ENCODE measurements around the gene ELFN2.

GRCh38 chr22:37474447-37475090 is 47.3 kb upstream of the ELFN2 start:
- TF ChIP-seq POLR2A (IDR thresholded peaks at IDR 0.05) = no peak
- TF ChIP-seq, protein P1, sequence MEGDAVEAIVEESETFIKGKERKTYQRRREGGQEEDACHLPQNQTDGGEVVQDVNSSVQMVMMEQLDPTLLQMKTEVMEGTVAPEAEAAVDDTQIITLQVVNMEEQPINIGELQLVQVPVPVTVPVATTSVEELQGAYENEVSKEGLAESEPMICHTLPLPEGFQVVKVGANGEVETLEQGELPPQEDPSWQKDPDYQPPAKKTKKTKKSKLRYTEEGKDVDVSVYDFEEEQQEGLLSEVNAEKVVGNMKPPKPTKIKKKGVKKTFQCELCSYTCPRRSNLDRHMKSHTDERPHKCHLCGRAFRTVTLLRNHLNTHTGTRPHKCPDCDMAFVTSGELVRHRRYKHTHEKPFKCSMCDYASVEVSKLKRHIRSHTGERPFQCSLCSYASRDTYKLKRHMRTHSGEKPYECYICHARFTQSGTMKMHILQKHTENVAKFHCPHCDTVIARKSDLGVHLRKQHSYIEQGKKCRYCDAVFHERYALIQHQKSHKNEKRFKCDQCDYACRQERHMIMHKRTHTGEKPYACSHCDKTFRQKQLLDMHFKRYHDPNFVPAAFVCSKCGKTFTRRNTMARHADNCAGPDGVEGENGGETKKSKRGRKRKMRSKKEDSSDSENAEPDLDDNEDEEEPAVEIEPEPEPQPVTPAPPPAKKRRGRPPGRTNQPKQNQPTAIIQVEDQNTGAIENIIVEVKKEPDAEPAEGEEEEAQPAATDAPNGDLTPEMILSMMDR (IDR thresholded peaks at IDR 0.05) = no peak
